CD4-positive, alpha-beta T cell treated with Interferon alpha-2 for 1 hour (primary cell): ENCODE results near the gene SIPA1L3.
"Not testable (repeated sequence)": the region's sequence is repeated elsewhere in the genome, so short reads cannot be mapped to it uniquely, and the experiment has no call there.

Experiments
- DNase-seq, 2 donors: peaks; one replicate each; pipeline ENCODE4 v3.0.0-alpha.2; 2020 to 2022

The SIPA1L3 gene

DNA sequence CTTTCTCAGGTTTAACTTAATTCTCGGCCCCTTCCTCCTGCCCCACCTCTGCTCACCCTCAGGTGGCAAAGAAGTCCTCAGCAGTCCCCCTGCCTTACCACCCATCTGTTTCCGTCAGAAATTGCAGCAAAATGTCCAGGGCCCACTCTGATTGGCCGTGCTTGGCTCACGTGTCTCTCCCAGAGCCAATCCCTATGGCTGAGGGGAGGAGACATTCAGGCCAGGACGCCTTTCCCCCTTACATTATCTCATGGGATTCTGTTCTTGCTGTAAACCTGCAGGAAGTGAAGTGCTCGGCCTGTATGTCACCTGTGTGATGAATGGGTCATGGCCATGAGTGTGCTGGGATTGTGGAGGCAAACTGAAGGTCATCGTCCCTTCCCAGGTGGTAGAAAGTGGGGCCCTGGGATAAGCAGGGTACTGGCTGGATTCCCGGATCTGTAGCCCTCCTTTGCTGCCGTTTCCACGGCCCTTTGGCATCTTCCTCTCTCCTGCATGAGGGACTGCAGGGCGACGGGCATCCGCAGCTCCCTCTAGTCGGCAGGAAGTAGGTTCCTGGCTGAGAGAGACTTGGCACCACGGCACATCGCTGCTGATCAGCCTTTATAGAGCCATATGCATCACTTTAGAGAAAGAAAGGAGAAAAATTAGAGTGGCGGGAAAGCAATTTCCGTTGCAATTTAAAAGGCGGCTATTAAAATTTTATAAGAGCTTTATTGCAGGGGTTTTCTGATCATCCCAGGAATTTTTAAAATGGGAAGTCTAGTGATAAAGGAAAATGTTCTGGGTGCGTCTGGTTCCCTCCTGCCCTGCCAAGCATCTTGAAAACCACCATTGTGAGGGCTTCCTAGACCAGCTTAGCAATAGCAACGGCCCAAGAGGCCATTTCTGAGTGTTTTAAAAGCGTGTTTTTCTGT, 118.2 kb downstream of the SIPA1L3 start:
- DNase-seq = no peak

DNA sequence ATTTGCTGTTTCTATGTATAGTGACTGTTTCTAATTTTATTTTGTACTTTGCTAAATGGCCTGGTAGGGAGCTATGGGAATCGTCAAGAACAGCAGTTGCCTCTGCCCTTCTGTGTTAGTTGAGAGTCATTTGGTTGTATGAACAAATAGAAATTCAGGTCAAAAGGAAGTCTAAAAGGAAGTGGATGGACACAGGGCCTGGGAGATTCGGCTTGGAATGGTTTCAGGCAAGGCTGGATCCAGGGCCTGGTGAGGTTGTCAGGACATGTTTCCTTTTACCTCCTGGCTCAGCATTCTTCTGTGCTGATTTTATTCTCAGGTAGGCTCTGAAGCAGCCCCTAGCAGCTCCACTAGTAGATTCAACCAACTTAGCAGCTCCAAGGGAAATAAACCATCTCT, 118.9 kb downstream of the SIPA1L3 start:
- no peak for DNase-seq

GRCh38 chr19:38028913-38029510, 122.0 kb downstream of the SIPA1L3 start:
- no peak for DNase-seq

- DNase-seq = not testable (repeated sequence)
Measured at GRCh38 chr19:38030001-38030400, 123.0 kb downstream of the SIPA1L3 start.

DNA sequence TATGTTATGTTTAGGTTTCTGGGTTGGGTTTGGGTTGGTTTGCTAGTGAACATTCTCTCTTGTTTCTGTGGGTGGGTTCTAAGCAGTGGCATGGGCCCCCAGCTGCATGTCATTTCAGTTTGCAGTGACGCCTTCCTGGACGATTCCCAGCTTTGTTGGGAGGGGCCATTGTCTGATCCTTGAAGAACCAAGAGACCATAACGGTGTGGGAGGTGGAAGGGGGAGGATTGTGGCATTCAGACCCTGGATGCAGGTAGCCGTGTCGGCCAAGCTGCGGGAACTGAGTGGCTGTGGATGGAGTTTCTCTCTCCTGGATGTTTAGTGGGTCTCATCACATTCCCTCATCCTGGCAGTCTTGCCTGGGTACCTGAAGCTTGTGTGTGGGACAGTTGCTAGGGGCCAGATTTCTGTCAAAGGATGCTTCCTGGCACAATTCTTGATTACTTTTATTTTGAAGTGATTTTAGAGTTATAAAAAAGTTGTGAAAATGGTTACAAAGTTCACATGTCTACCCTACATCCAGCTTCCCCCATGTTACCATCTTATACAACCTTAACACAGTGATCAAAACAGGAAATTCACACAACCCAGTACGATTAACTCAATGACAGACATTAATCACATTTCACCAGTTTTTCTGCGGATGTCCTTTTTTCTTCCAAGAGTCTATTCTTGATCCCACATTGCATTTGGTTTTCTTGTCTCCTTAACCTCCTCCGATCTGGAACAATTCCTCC, 123.8 kb downstream of the SIPA1L3 start:
- no peak for DNase-seq

GRCh38 chr19:38031423-38031770, 124.4 kb downstream of the SIPA1L3 start:
- no peak for DNase-seq

DNA sequence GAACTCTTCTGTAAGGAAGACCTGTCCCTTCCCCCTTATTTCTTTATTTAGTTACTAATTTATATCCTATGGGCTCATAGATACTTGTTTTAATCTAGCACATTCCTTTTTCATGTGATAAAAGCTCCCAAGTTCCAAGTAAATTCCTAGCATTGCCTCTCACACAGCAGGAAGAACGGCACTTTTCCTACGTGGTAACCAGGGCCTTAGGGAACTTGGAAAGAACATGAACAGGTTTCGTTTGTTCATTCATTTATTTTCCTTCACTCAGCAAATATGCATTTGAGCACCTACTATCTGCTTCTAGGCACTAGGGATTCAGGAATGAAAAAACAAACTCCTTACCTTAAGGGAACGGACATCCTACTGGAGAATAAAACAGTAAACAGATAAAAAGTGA, 125.1 kb downstream of the SIPA1L3 start:
- no peak for DNase-seq

GRCh38 chr19:38032951-38033350, 125.9 kb downstream of the SIPA1L3 start:
- DNase-seq = no peak

GRCh38 chr19:38033658-38034491, 126.9 kb downstream of the SIPA1L3 start:
- DNase-seq = peak in 1 of 2 donors; percentile 61

DNA sequence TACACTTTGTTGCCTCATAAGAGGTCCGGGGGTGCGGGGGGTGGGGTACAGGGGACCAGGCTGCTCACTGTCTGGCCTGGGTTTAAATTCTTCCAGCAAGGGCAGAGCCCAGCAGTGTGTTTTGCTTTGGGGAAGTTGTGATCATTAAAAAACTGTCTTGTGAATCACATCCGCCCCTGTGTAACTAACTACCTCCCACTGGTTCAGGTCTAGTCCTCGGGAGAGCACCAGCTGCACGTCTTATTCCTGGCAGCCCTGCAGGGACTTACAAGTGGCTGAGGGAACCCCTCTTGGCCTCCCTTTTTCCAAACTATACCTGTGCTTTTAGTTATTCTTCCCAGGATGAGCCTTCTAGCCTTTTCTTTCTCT, 127.5 kb downstream of the SIPA1L3 start:
- peak in 1 of 2 donors; percentile 34 for DNase-seq

GRCh38 chr19:38035515-38036495, 128.8 kb downstream of the SIPA1L3 start:
- no peak for DNase-seq

- DNase-seq = no peak
Measured at GRCh38 chr19:38036707-38037611, 130.0 kb downstream of the SIPA1L3 start.

- no peak for DNase-seq
Measured at GRCh38 chr19:38039966-38040365, 133.0 kb downstream of the SIPA1L3 start.

- no peak for DNase-seq
Measured at GRCh38 chr19:38042132-38042531, 135.1 kb downstream of the SIPA1L3 start.

DNA sequence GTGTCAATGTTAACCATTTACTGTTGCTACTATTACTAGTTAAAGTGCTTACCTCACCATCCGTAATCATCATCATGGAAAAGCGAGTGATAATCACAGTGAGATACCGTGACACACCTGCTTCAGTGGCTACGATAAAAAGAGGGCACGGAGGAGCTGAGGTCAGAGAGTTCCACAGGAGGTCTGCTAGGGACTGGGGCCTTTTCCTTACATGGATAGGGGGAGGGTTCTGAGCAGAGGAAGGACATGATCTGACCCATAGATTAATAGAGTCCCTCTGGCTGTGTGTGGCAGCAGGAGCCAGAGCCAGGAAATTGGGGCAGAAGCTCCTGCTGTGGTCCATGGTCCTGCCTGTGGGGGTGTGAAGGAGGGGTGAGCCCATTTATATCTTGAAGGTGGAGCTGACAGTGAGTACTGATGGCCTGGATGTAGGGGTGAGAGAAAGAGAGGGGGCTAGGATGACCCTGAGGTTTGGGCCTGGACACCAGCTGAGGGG, 136.7 kb downstream of the SIPA1L3 start:
- DNase-seq = no peak

DNA sequence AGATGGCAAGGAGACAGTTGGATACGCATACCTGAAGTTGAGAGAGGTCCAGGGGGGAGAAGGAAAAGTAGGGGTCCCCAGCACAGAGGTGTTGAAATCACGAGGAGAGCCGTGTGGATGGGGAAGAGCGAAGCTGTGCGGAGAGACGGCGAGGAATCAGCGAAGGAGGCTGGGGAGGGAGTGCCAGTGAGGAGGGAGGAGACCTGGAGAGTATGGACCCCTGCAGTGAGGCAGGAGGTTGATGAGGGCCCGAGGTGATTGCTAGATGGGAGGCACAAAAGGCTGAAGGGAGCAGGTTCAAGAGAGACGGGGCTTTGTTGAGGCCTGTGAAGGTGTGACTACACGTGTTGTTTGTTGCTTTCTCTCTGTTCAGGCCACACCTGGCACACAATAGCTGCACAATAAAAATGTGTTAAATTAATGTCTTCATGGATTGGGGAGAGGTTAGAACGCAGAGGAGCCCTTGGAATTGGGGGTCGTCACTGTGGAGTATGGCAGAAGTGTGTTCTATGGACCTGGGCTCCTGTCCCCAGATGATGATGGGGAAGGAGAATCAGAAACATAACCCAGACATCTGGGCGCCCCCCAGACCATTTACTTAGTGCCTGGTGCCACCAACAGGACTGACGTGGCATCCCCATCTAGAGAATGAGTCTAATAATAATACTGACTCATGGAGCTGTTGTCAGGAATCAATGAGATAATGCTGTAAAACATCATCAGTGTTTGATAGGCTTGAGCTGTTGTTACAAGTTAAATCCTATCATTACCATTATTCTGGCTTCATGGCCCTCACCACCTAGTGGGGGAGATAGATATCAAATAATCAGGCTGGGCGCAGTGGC, 137.5 kb downstream of the SIPA1L3 start:
- DNase-seq = no peak

- no peak for DNase-seq
Measured at GRCh38 chr19:38045554-38046253, 138.7 kb downstream of the SIPA1L3 start.

DNA sequence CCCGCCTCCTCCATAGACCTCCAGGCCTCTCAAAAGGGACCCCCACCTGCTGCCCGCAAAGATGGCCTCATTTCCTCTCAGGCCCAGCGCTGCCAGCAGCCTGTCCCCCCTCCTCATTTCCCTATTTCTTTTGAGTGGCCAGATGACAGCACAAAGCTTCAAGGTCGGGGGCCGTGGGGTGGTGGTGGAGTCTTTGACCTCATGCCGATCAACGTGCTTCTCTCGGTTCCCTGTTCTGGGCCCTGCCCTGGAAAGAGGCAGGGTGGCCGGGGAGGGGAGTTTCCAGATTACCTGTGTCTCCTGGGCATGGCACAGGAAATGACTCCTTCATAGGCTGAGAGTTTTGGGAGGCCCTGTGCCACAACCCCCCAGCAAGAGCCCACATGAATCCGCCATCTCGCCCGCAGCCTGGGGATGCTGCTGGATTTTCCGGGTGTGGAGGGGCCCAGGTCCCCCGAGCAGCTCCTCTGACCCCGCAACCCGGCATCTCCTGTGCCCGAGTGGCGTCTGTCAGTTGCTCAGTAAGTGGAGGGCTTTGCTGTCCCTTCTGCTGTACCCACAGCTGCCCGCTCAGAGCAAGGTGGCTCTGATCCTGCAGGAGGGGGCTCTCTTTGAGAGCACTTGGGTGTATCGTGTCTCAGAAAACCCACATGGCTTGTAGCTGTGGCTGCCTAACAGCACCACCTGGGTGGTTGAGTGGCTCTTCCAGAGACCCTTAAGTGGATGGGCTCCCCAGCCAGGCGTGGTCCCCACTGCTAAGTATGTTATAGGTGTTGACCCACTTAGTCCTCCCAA, 139.4 kb downstream of the SIPA1L3 start:
- peak; percentile 16 to 58 for DNase-seq
